ELR (cell line): ENCODE measurements around the gene DNAH14.
A peak's percentile ranks its signal among the peaks of the same experiment; 100 is the strongest.
"Not testable (repeated sequence)": the region's sequence is repeated elsewhere in the genome, so short reads cannot be mapped to it uniquely, and the experiment has no call there.

Experiments used
- DNase-seq: peaks from one replicate; pipeline ENCODE4 v3.0.0-alpha.2; 2015; ENCODE audit warnings: low read depth

Gene DNAH14

GRCh38 chr1:225257081-225257480, 327.6 kb downstream of the DNAH14 start:
- no peak for DNase-seq

- no peak for DNase-seq
These were observed 329.3 kb downstream of the DNAH14 start for GRCh38 chr1:225258811-225259210.

- no peak for DNase-seq
These were observed 330.1 kb downstream of the DNAH14 start for GRCh38 chr1:225259542-225259941.

GRCh38 chr1:225260319-225260718, 330.8 kb downstream of the DNAH14 start:
- DNase-seq: no peak

GRCh38 chr1:225277445-225277844, 348.0 kb downstream of the DNAH14 start:
- no peak for DNase-seq

- peak; percentile 5 for DNase-seq
These were observed 351.1 kb downstream of the DNAH14 start for GRCh38 chr1:225280563-225280962.

- no peak for DNase-seq
These were observed 360.8 kb downstream of the DNAH14 start for GRCh38 chr1:225290244-225290643.

GRCh38 chr1:225299624-225300023, 370.1 kb downstream of the DNAH14 start:
- peak; percentile 61 for DNase-seq

- DNase-seq: no peak
These were observed 370.9 kb downstream of the DNAH14 start for GRCh38 chr1:225300381-225300780.

- DNase-seq: no peak
These were observed 375.5 kb downstream of the DNAH14 start for GRCh38 chr1:225304996-225305395.

GRCh38 chr1:225310544-225310943, 381.1 kb downstream of the DNAH14 start:
- not testable (repeated sequence) for DNase-seq

GRCh38 chr1:225318706-225319575, 389.5 kb downstream of the DNAH14 start:
- peak; percentile 62 for DNase-seq

- DNase-seq: no peak
These were observed 390.4 kb downstream of the DNAH14 start for GRCh38 chr1:225319871-225320270.

GRCh38 chr1:225321784-225322183, 392.3 kb downstream of the DNAH14 start:
- no peak for DNase-seq

- no peak for DNase-seq
These were observed 399.6 kb downstream of the DNAH14 start for GRCh38 chr1:225329041-225329440.

- DNase-seq: not testable (repeated sequence)
These were observed 400.5 kb downstream of the DNAH14 start for GRCh38 chr1:225329996-225330395.

- DNase-seq: no peak
These were observed 403.2 kb downstream of the DNAH14 start for GRCh38 chr1:225332686-225333085.

GRCh38 chr1:225335098-225335778, 405.8 kb downstream of the DNAH14 start:
- DNase-seq: not testable (repeated sequence)

GRCh38 chr1:225338545-225338944, 409.1 kb downstream of the DNAH14 start:
- DNase-seq: no peak

- DNase-seq: peak; percentile 11
These were observed 412.2 kb downstream of the DNAH14 start for GRCh38 chr1:225341642-225342041.

- DNase-seq: no peak
These were observed 413.2 kb downstream of the DNAH14 start for GRCh38 chr1:225342695-225343094.

GRCh38 chr1:225343618-225344017, 414.1 kb downstream of the DNAH14 start:
- peak; percentile 50 for DNase-seq

GRCh38 chr1:225347123-225347683, 417.7 kb downstream of the DNAH14 start:
- peak; percentile 4 for DNase-seq
